ENCODE measurements around the gene OBSL1. TPM values are rescaled to one million over a fixed set of nuclear protein-coding genes. Genes with fewer than 3 reads are reported as not detected.

Gene OBSL1
- total RNA-seq, 1 donor from 2014 or later: 40.4 TPM

GRCh38 chr2:219597552-219598307, 26.4 kb upstream of the OBSL1 start, which contains the start of gene STK11IP:
Gene STK11IP, plus strand, starts transcription at chr2:219597857. Its CDS starts 263 bp downstream, at chr2:219598120.
- DNase-seq (ENCODE audit: low spot score in 2 of 2): peak; percentile 83 to 94
- FAIRE-seq: no peak

- no peak for DNase-seq (ENCODE audit: low spot score in 2 of 2)
- FAIRE-seq: no peak
These were observed 25.7 kb upstream of the OBSL1 start for GRCh38 chr2:219596954-219597551.

- no peak for FAIRE-seq
- DNase-seq (ENCODE audit: low spot score in 2 of 2): no peak
These were observed 23.9 kb upstream of the OBSL1 start for GRCh38 chr2:219595256-219595655.

- DNase-seq (ENCODE audit: low spot score in 2 of 2) (no peak), FAIRE-seq (no peak)
These were observed 21.8 kb upstream of the OBSL1 start for GRCh38 chr2:219593154-219593553.

DNA sequence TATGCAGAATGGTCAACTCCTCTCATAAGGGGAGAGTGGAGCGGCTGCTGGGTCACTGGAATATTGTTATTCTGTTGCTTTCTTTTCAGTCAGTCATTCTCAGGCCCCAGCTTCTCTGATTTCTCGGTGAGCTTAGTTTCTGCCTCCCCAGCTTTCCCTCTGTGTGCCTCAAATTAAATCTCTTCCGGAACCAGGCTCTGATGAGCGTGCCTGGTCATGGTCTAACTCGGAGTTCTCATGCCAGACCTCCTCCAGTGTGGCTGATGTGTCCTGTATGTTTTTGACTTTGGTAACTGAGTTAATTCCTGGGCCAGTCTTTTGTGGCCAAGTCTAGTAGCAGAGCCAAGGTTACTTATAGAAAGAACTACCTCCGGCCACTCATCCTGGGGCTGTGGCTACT, 21.4 kb upstream of the OBSL1 start:
- DNase-seq (ENCODE audit: low spot score in 2 of 2): no peak
- FAIRE-seq: no peak

DNA sequence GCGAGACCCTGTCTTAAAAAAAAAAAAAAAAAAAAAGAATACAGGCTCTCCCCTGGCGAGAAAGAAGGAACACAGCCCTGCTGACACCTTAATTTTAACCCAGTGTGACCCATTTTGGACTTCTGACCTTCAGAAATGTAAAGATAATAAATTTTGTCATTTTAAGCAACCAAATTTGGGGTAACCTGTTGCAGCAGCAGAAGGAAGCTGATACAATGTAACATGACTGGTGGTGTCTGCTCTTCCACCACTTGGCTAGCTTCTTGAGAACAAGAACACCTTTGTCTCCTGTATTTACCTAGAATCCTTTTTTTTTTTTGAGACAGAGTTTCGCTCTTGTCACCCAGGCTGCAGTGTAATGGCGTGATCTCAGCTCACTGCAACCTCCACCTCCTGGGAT, 19.8 kb upstream of the OBSL1 start:
- no peak for FAIRE-seq
- no peak for DNase-seq (ENCODE audit: low spot score in 2 of 2)

GRCh38 chr2:219581346-219581745, 10.0 kb upstream of the OBSL1 start:
- FAIRE-seq: no peak
- DNase-seq (ENCODE audit: low spot score in 2 of 2): no peak

DNA sequence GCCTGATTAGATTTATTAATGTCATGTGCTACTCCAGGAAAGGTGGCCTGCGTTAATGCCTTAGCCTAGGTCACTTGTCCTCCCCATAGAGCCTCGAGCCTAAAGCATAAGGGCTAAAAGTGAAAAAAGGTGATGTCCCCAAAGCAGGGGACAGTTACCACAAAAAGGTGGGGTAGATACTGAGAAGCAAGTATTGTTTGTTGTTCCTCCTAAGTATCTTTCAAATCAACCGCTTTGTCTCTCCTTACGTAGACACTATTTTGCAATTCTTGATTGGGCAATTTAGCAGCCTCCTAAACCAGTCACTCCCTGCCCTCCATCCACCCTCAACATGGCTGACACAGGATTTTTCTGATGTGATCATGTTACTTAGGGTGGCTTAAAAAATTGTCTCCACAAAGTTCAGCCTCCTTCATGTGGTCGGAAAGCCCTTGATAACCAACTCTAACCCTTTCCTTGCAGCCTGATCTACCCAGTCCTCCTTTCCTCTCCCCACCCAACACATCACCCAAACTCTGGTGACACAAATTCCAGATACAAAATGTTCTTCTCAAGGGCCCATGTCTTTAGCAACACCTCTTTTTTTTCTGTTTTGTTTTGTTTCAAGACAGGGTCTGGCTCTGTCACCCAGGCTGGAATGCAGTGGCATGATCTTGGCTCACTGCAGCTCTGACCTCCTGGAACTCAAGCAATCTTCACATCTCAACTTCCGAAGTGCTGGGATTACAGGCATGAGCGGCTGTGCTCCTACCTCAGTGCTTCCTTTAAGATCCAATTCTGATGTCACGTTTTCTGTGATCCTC, 7.7 kb upstream of the OBSL1 start:
- DNase-seq (ENCODE audit: low spot score in 2 of 2): no peak
- FAIRE-seq: no peak

- no peak for DNase-seq (ENCODE audit: low spot score in 2 of 2)
- FAIRE-seq: no peak
These were observed 5.4 kb upstream of the OBSL1 start for GRCh38 chr2:219576505-219577388.

DNA sequence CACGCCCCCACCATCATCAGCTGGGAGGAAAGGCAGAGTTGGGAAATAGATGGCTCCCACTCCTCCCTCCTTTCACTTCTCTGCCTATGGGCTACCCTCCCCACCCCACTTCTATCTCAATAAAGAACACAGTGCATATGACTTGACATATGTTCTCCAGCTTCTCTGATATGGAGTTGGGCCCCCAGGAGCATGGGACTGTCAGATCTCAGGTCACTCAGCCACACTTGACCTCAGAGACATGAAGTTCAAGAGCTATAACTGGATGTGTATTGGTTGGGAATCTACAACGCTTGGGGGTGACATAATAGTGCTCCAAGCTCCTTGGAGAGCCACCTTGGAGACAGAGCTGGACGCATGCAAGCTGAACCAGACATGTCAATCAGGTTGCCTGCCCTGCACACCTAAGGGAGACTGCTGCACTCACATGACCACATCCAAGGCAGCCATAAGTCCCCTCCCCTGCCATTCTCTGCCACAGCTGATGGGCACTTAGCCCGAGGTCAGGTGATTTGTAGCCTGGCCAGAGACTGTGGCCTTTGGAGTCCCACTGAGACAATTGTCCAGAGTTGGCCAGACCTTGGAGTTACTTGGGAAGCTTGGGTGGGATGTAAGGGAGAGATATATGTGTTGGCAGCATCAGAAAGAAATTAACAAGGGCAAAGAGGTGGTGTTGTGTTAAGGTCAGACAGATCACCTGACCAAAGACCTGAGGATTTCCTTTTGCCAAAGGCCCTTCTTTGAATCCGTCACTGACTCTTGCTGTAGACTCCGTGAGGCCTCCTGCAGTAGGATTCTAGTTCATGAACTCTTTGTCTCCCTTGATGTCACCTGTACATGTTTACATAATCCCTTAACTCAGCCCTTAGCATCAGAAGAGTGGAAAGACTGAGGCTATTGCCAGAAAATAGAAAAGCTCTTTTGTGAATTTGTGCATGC, 4.5 kb upstream of the OBSL1 start:
- no peak for DNase-seq (ENCODE audit: low spot score in 2 of 2)
- FAIRE-seq: no peak

- DNase-seq (ENCODE audit: low spot score in 2 of 2) (no peak), FAIRE-seq (no peak)
These were observed 3.4 kb upstream of the OBSL1 start for GRCh38 chr2:219574484-219575311.

DNA sequence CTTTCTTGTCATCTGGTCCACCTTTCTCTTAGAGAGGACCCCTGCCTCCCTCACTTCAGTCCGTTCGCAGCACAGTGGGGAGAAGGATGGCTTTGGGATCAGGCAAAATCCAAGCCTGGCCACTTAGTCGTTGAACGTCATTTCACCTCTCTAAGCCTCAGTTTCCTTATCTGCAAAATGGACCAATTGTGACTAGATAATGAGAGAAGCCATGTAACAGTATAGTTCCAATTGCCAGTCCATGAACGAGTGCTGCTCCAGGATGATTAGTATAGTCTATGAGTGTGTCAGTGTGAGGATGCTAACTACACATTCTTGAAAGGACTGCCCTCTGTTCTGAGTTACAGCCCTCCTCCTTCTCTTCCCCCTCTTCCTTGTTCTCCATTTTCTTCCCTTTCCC, 1.8 kb upstream of the OBSL1 start:
- DNase-seq (ENCODE audit: low spot score in 2 of 2): no peak
- FAIRE-seq: no peak

GRCh38 chr2:219572237-219573001, 1.1 kb upstream of the OBSL1 start, which contains the start of gene INHA:
Gene INHA, plus strand, starts transcription at chr2:219572310. Its CDS starts 65 bp downstream, at chr2:219572375.
- DNase-seq (ENCODE audit: low spot score in 2 of 2) (no peak), FAIRE-seq (no peak)

- FAIRE-seq (no peak), DNase-seq (ENCODE audit: low spot score in 2 of 2) (no peak)
These were observed 422 bp downstream of the OBSL1 start for GRCh38 chr2:219570924-219571310.

DNA sequence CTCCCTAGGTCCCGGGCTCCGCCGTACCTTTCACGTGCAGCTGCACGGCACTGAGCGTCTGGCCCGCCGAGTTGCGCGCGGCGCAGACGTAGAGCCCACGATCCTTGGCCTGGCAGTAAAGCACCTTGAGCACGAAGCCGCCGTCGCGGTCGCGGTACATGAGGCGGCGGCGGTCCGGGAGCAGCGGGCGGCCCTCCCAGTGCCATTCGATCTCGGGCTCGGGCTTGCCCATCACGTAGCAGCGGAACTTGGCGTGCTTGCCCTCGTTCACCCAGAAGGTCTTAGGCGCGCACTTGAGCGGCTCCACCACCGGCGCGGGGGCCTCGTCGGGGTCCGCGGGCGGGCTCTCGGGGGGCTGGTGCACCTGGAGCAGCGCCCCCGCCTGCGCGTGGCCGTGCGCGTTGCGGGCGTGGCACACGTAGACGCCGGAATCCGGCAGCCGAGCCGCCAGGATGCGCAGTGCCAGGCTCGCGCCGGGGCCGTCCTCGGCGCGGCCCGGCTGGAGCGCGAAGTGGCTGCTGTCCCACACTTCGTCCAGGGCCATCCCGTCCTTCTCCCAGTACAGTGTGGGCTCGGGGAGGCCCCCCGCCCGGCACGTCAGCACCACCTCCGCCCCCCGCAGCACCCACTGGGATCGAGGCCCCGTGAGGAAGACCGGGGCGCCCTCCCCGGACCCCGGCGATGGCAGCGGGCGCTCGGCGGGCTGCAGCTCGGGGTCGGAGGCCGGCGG, 980 bp downstream of the OBSL1 start:
- no peak for FAIRE-seq
- peak; percentile 64 to 65 for DNase-seq (ENCODE audit: low spot score in 2 of 2)

- no peak for FAIRE-seq
These were observed 1.7 kb downstream of the OBSL1 start for GRCh38 chr2:219569635-219570034.

GRCh38 chr2:219569041-219569440, 2.3 kb downstream of the OBSL1 start:
- DNase-seq (ENCODE audit: low spot score in 2 of 2): peak; percentile 2 to 5
- no peak for FAIRE-seq

More at GRCh38 chr2:219569635-219570034, 1.7 kb downstream of the OBSL1 start:
- peak; percentile 21 to 26 for DNase-seq (ENCODE audit: low spot score in 2 of 2)

All from frontal cortex (tissue), 4 donors.